ENCODE data around the gene WIPF1.
"Not testable (repeated sequence)": the region's sequence is repeated elsewhere in the genome, so short reads cannot be mapped to it uniquely, and the experiment has no call there.

Gene WIPF1

DNA sequence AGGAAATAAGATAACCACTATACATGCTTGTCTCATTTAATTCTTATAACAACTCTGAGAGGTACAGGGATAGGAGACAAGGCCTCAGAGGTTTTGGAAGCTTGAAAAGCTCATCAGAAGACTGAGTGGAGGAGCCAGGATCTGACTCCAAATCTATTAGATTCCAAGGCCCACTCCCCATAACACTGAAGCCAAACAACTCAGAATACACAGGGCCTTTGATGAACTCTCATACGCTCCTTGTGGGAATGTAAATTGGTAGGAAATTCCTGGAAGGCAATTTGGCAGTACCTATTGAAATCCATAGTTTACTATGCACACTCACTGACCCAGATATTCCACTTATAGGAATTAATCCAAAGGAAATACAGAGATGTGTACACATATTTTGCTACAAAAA is 27.9 kb downstream of the WIPF1 start:
- no peak for DNase-seq

DNA sequence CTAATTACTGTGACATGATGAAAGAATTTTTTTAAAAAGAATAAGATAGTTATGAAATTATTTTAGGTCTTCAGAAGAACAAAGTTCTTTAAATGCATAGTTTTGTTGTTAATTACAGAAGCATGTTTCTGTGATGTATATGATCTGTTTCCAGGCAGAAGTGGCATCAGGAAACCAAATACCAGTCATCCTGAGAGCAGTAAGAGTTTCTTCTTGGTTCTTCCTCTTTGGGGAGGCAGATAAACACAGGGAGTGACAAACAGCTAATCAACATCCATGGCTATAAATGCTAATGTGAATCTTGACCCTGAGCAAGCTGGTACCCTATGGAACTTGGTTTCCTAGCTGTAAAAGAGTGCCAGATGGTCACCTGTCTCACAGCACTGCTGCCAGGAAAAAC is 29.2 kb downstream of the WIPF1 start:
- no peak for DNase-seq

- no peak for DNase-seq
These were observed 30.7 kb downstream of the WIPF1 start for GRCh38 chr2:174566871-174567270.

DNA sequence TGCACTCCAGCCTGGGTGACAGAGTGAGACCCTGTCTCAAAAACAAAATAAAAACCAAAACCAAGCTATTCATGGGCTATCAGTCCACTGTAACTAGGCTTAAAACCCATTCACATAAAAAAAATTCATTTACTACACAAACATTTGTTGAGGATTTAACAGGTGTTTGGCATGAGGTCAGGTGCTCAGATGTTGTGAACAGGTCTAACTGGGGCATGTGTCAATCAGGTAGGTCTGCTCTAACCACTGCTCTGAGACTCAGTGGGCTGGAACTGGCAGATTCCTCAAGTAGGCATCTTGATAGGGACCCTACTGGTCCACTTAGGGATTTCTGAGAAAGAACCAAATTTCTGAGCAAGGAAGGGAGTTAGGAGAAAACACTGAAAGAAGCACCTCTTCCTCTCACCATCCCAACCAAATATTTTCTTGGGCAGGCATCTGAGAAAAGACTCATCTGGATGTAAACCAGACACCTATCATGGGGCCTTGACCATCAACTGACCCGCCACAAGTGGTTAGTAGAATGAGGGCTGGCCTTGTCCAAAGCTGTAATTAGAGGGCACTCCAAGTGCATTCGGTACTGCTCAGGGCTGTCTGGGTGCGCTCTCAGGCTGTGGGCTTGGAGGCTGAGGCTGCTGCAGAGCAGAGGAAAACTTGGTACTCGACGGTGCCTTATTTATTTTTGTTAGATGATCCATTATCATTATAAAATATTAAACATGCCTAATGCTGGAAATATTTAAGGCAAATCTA is 33.9 kb downstream of the WIPF1 start:
- no peak for DNase-seq

- DNase-seq, result no peak
These were observed 35.6 kb downstream of the WIPF1 start for GRCh38 chr2:174561972-174562370.

DNA sequence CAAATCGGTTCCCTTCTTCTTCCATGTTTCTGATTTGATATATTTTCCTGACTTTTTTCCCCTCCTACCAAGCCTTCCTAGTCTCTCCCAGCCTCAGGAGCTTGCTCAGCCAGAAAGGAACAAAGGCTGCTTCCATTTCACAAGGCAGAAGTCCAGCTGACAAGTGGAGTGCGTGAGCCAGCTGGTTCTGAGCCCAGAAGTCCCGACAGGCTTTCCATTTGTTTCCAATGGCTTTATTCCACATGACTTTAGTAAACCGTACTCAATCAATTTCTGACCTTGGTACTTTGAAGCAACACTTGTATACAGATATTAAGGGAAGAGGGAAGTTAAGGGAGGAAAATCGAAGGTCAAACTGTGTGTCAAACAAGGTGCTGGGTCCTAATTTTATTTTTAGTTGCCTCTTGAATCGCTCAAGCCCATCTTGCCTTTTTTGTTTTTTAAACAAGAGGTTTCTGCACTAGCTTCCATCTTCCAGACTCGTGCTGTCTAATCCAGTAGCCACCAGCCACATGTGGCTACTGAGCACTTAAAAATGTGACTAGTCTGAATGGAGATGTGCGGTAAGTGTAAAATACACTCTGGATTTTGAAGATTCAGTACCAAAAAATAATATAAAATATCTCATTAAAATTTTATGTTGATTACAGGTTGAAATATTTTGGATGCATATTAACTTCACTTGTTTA is 36.2 kb downstream of the WIPF1 start:
- DNase-seq, result no peak

- no peak for DNase-seq
These were observed 36.9 kb downstream of the WIPF1 start for GRCh38 chr2:174560737-174561136.

- no peak for DNase-seq
These were observed 41.6 kb downstream of the WIPF1 start for GRCh38 chr2:174555998-174556397.

GRCh38 chr2:174554529-174555150 is 43.0 kb downstream of the WIPF1 start:
- no peak for DNase-seq

DNA sequence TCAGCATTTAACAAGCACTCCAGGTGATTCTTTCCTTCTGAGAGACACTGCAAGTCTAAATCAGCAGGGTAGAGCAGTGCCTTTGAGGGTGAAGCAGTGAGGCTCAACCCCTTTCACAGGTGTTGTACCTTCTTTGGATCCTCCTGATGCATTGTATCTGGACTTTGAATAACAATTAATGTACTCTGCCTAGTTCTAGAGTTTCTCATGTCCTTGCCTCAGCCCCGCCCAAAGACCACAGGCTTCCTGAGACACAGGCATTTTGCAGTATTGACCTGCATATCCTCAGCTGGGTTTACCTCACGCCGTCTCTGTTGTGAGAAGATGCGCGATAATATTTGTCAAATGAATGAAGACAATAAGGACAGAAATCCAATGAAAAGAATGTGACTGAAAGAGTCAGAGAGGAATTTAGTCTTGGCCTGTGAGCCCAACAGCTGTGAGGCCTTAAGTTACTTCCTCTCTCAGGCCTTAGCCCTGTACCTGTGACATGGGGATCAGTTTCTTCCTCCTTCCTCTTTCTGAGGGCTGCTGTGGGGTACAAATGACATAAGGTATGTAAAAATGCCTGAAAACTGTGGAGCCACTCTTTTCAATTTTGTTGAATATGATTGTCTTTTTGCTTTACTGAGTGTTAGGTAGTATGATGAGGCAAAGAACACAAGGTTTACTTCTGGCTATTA is 43.7 kb downstream of the WIPF1 start:
- DNase-seq, result no peak

- DNase-seq, result no peak
These were observed 44.7 kb downstream of the WIPF1 start for GRCh38 chr2:174552880-174553279.

- no peak for DNase-seq
These were observed 45.9 kb downstream of the WIPF1 start for GRCh38 chr2:174551697-174552096.

GRCh38 chr2:174548646-174549045 is 49.0 kb downstream of the WIPF1 start:
- not testable (repeated sequence) for DNase-seq

DNA sequence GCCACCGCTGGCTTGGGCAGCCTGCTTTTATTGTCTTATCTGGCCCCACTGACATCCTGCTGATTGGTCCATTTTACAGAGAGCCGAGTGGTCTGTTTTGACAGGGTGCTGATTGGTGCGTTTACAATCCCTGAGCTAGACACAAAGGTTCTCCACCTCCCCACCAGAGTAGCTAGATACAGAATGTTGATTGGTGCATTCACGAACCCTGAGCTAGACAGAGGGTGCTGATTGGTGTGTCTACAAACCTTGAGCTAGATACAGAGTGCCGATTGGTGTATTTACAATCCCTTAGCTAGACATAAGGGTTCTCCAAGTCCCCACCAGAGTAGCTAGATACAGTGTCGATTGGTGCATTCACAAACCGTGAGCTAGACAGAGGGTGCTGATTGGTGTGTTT is 49.6 kb downstream of the WIPF1 start:
- DNase-seq, result not testable (repeated sequence)

DNA sequence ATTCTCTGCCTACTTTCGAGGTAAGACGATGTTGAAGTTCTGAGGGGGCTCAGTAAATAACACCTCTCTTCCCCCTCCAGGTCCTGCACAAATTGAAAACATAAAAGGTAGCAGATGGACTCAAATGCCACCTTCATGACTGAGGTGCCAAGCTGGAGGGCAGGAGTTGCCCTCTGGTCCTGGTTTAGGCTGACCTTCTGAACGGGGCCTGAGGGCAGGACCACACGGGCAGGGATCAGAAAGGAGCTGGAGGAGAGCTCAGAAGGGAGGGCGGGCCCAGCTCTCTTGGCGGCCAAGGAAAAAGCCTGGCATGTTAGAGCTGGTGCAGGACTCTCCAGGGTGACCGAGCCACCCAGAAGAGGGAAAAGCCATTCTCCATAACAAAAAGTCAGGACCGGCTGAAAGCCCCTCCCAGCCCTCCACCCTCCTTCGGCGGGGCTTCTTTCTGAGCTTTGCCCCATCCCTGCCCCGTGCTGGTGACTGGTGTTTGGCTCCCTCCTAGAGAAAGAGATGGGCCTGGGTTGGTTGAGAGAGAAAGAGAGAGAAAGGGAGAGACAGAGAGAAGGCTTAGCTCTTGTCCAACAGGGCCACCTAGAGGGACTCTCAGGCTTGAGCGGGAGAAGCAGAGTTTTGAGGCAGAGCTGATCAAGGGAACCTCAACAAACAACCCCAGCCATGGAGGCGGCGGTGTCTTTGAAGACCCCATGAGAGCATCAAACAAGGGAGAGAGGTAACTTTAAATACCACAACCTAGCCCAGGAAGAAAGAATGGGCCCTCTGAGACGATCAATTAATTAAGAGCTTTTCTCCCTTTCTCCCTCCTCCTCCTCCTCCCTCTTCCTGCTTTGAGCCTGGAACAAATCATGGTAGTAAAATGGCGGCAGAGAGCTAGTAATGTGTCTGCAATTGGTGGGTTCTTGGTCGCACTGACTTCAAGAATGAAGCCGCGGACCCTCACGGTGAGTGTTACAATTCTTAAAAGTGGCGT is 50.8 kb downstream of the WIPF1 start:
- peak in 1 of 2 donors; percentile 22 for DNase-seq

DNA sequence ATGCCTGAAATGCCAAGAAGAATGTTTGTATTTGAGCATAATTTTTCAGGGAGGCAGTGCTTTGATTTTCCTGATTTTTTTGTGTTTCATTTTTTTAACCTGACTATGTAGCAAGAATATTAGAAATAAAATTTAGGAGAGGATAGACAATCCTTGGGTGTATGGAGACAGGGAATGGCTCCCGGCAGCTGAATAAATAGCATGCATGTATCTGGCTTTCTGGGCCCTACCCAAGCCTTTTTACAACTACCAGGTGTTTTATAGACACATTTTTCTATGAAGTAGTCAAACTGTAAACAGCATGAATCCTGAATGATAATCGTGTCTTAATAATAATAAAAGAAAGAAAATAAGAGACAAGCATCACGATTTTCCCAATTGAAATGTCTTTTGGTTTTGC is 52.4 kb downstream of the WIPF1 start:
- DNase-seq, result no peak

- DNase-seq, result no peak
These were observed 52.8 kb downstream of the WIPF1 start for GRCh38 chr2:174544802-174545201.

DNA sequence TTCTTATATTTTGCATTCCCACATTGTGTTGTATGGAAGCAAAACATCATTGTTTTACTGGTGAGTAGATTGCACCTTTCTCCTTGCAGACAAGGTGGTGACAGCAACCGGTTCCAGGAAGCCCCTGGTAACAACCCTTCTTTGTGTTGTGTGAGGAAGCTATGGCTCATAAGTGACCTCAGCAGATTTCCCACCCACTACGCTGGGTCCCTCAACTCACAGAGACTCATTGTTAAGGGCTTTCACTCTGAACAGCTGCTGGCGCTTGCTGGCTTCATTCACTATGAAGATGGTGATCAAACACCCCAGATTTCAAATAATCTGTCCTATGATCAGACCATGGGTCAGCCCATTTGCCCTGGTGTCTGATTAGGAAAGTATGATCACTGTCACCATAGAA is 53.4 kb downstream of the WIPF1 start:
- DNase-seq, result peak in 1 of 2 donors; percentile 8

DNA sequence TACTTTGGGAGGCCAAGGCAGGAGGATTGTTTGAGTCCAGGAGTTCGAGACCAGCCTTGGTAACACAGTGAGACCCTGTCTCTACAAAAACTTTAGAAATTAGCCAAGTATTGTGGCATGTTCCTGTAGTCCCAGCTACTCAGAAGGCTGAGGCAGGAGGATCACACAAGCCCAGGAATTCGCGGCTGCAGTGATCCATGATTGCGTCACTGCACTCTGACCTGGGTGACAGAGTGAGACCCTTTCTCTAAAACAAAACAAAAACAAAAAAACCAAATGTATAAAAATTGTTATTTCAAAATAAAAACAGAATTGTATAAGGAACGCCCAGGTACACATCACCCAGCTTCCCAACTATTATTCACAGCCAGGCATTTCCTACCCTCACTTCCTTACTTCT is 56.7 kb downstream of the WIPF1 start:
- no peak for DNase-seq

DNA sequence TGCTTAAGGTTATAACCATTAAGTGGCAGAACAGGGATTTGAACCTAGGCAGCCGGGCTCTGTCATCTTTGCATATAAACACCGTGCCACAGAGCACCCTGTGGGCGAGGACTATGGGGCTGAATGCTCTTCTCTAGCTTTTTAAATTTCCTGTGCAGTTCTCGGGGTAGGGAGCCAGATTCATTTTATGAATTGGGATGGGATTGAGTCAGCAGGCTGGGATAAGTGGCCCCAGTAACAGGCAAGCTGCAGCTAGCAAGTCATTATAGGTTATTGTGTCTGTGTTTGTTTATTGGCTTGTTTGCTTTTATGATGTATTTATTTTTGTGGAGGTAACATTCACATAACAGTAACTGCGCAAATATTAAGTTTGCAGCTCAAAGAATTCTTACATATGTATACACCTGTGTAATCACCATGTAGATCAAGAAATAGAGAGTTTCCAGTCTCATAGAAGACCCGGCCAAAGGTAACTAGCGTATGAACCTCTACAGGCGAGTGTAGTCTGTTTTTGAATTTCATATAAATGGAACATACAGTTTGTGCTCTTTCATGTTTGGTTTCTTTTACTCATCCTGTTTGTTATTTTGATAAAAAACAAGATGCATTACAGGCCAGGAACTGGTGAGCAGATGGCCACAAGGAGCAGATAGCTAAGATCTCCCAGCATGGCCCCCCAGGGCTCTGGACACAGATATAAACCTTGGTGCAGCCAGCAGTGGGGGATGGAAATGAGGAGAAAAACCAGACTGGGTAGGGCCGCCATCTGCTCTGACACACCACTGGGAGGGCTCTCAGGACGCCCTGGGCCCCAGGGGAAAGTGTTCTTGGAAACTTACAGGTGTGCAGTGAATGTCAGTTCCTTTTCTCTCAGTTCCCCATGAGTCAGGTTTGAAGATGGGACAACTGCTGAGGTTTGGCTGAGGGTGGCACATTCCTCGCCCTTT is 61.6 kb downstream of the WIPF1 start:
- DNase-seq, result no peak

DNA sequence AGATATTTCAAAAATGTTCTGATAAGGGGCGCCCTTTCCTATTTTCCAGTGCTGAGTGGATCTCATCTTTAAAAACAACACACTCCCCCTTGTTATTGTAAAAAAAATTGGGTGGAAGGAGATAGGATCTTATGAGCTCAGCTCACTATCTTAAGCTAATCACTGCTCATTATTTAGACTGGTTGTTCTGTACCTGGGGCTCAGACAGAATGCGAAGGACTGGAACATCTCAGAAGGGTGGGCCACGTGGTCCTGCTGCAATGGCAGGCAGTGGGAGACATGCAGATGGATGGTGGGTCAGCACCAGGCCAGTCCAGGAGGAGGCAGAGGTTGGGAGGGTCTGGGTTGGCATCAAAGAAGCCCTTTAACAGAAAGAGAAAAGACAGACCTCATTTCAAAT is 62.5 kb downstream of the WIPF1 start:
- DNase-seq, result no peak
